ENCODE measurements around the gene CEMP1.

Gene CEMP1

GRCh38 chr16:2518823-2519710 is 12.1 kb downstream of the CEMP1 start:
- DNase-seq (ENCODE audit: low read depth) = no peak

- DNase-seq (ENCODE audit: low read depth) = no peak
Observed at GRCh38 chr16:2517954-2518605, 13.1 kb downstream of the CEMP1 start.

DNA sequence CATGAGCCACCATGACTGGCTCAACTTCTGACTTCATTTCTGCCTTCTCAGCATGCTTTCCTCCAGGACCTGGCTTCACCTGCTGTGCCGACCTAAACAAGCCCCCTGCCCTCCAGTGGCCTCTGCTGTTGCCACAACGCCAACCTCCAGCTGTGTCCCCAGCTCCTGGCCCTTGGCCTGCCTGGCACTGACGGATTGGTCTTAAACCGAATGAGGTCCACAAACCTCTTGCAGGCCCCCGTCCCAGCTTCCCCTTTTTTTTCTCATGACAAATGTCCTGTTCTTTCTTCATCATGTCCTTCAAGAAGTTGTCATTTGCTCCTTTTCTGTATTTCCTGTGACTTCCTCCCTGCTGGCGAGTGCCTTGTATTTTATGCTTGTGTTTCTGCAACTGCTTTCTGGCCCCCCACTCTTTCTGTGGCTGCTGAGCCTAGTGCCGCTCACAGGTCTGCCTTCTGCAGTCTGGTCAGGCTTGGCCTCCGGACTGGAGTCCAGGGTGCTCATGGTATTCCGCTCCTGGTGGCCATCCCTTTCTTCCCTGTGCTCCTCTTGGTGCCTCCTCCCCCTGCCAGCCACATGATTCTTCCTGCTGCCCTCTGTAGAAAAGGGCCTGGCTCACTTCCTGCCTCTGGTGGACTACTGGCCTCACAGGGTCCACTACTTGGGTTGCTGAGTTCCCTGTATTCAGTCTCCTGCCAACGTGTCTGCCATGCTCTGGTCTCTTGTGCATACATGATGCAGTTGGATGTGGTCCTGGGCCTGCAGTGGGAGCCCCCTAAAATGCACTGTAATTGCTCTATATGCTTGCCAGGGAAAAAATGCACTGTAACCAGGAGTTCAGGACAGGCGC is 14.6 kb downstream of the CEMP1 start:
- no peak for DNase-seq (ENCODE audit: low read depth)

GRCh38 chr16:2515180-2515851 is 15.9 kb downstream of the CEMP1 start:
- DNase-seq (ENCODE audit: low read depth) = no peak

- DNase-seq (ENCODE audit: low read depth) = no peak
Observed at GRCh38 chr16:2514333-2515179, 16.7 kb downstream of the CEMP1 start.

- DNase-seq (ENCODE audit: low read depth) = peak; percentile 84
Observed at GRCh38 chr16:2513405-2514332, 17.5 kb downstream of the CEMP1 start, which contains the start of gene ATP6V0C. Gene ATP6V0C, plus strand, starts transcription at chr16:2513952. Its CDS starts 152 bp downstream, at chr16:2514104.

DNA sequence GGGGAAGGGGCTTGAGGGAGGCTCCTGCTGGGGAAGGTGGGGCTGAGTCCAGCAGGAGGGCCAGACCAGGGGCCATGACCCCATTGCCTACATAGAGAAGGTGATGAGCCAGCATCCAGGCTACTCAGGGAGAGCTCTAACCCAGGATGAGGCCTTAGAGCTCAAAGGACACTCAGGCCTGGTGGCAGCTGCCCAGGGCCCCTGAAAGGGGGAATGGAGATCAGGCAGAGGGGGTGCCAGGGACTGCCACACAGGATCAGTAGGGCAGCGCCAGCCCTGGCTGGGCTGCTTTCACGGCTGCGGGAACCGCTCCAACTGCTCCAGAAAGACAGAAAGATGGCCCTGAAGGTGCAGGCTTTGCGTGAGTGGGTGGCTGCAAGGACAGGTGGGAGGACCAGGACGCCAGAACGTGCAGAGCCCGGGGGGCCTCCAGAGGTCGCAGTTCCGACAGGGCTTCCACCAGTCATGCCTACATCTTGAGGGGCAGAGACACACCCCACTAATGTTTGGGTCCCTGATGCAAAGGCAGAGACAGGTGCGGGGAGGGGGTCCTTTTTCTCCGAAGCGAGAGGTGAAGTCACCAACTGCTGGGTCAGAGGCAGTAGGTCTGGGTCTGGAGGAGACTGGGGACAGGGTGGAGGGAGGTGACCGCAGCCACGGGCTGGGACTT is 18.3 kb downstream of the CEMP1 start:
- no peak for DNase-seq (ENCODE audit: low read depth)

- DNase-seq (ENCODE audit: low read depth) = no peak
Observed at GRCh38 chr16:2511996-2512734, 19.0 kb downstream of the CEMP1 start.

GRCh38 chr16:2511128-2511800 is 19.9 kb downstream of the CEMP1 start:
- peak; percentile 68 for DNase-seq (ENCODE audit: low read depth)

GRCh38 chr16:2508722-2509400 is 22.3 kb downstream of the CEMP1 start:
- DNase-seq (ENCODE audit: low read depth) = no peak

DNA sequence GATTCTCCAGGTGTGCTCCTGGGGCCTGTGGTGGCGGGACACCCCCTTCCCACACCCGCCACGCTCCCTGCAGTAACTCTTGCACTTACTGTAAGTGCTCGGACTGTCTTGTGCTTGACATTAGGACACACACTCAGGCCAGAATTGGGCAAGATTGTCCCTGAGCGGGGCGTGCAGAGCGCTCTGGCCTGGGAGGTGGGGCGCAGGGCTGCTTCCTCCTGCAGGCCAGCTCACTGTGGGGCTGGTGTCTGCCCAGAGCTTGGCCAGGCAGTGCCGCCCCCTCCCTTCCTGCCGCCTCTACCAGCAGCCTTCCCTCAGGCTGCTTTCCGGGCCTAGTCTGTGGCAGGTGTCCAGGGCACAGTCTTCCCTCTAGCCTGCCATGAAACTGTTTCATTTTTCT is 23.5 kb downstream of the CEMP1 start:
- DNase-seq (ENCODE audit: low read depth) = no peak

DNA sequence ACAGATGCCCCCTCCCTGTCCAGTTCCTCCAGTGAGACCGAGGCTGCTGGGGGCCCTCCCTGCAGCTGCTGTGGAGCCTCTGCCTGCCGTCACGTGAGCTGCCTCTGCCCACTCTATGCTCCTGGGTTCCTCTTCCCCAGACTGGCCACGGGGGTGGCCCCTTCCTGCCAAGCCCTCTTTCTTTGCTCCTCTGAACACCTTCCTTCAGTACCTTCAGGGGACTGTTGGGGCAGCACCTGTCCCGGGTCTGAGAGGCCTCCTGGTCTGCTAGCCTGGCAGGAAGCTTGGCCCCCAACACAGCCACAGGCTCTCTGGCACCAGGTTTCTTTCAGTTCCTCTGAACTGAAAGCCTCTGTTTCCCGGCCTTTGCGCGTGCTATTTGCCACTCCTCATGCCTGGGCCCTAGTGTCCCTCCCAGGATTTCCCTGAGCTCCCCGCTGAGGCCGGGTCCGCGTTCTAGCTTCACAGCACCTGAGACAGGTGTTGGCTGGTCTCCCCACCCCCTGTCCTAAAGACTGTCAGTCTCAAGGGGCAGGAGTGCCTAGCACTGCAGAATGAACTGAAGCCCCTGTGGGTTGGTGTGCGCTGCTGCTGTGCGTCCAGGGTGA is 24.1 kb downstream of the CEMP1 start:
- no peak for DNase-seq (ENCODE audit: low read depth)

GRCh38 chr16:2505695-2506094 is 25.5 kb downstream of the CEMP1 start:
- no peak for DNase-seq (ENCODE audit: low read depth)

DNA sequence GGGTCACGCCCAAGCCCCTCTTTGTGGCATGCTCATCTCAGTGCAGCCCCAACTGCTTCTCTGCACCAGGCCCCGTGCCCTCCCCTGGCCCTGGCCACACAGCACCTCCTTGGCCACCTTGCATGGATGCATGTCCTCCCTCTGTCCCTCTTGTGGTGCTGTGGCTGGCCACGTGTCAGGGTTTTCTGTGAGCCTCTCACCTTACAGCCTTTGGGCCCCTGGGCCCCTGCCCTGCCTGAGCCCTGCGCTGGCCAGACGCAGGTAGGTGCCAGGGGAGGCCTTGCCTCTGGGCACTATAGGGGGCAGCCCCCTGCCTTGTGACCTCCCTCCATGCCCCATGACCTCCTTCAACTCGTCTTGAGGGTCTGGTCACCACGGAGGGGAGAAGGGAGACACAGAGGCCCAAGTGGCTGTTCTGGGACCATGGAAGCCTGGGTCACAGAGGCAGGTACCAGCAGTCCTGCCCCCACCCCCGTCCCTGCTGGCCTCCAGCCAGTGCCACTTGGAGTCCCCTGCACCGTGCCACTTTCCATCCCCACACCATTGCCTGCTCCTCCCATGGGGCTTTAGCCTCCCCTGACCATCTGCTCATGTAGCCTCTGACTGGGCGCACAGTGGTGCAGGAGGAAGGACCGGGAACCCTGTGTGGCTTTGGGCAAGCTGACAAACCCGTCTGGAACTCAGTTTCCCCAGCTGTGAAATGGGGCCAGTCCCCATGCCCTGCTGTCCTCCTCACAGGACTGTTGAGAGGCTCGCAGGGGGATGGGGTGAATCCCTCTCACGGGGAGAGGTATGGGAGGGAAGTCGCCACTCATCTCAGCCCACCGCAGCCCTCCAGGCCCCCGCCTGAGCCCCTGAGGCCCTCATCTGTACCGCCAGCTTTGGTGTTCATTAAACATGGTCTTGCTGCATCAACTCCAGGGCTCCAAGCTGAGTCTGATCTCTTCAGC is 29.0 kb downstream of the CEMP1 start:
- DNase-seq (ENCODE audit: low read depth) = no peak

DNA sequence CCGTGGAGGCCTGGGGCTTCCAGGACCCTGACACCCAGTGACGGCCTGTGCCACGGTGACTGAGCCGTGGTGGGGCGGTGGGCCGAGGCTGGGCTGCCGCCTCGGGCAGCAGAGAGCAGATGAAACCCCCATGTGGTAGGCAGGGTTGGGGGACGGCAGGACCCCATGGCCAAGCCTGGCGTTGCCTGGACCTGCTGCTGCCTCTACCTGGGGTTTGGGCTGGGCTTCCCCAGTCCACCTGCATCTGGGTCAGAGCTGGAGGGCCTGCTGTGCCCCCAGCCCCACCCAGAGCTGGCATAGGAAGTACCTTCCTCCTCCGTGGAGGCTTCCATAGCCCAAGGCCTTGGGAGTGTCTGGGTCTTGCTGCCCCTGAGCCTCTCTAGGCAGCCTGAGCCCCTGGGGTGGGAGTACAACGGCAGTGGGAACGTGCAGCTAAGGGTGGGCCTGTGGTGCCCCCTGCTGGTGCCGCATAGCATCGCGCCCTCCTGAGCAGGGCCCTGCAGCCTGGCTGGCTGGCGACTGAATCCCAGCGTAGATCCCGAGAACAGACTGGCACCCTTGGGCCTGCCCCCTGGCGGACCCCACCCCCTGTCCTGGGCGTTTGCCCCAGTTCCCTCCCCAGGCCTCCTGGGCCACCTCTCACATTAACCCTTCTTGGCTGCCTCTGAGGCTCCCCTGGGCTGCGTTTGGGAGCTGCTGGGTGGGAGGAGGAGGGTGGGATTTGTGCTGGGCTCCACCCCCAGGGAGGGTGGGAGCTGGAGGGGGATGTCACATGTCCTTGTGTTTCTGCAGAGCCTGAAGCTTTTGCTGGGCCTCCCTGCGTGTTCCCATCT is 30.1 kb downstream of the CEMP1 start:
- DNase-seq (ENCODE audit: low read depth) = peak; percentile 71
